ENCODE data around the gene LTV1.

GRCh38 chr6:143836150-143836549, 7.0 kb upstream of the LTV1 start:
- TF ChIP-seq, protein P1, sequence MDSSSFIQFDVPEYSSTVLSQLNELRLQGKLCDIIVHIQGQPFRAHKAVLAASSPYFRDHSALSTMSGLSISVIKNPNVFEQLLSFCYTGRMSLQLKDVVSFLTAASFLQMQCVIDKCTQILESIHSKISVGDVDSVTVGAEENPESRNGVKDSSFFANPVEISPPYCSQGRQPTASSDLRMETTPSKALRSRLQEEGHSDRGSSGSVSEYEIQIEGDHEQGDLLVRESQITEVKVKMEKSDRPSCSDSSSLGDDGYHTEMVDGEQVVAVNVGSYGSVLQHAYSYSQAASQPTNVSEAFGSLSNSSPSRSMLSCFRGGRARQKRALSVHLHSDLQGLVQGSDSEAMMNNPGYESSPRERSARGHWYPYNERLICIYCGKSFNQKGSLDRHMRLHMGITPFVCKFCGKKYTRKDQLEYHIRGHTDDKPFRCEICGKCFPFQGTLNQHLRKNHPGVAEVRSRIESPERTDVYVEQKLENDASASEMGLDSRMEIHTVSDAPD (CRISPR knock-in tag; IDR thresholded peaks at IDR 0.05): no peak
- TF ChIP-seq ZNF184 (CRISPR knock-in tag; IDR thresholded peaks at IDR 0.05) (no peak), HOMEZ (CRISPR knock-in tag; IDR thresholded peaks at IDR 0.05) (no peak), ZBTB7A (IDR thresholded peaks at IDR 0.05; ENCODE audit: borderline replicate concordance, control insufficient read depth, low read depth, low read length) (no peak), TCF7L2 (IDR thresholded peaks at IDR 0.05; ENCODE audit: low read depth, low read length) (no peak), CREM (IDR thresholded peaks at IDR 0.05; ENCODE audit: low read depth) (no peak), HDAC8 (tag; IDR thresholded peaks at IDR 0.05) (no peak), BRF1 (IDR thresholded peaks at IDR 0.05; ENCODE audit: borderline replicate concordance, extremely low read depth, insufficient read length) (no peak), SNIP1 (IDR thresholded peaks at IDR 0.05; ENCODE audit: low read depth) (no peak)
- TF ChIP-seq, protein P2, sequence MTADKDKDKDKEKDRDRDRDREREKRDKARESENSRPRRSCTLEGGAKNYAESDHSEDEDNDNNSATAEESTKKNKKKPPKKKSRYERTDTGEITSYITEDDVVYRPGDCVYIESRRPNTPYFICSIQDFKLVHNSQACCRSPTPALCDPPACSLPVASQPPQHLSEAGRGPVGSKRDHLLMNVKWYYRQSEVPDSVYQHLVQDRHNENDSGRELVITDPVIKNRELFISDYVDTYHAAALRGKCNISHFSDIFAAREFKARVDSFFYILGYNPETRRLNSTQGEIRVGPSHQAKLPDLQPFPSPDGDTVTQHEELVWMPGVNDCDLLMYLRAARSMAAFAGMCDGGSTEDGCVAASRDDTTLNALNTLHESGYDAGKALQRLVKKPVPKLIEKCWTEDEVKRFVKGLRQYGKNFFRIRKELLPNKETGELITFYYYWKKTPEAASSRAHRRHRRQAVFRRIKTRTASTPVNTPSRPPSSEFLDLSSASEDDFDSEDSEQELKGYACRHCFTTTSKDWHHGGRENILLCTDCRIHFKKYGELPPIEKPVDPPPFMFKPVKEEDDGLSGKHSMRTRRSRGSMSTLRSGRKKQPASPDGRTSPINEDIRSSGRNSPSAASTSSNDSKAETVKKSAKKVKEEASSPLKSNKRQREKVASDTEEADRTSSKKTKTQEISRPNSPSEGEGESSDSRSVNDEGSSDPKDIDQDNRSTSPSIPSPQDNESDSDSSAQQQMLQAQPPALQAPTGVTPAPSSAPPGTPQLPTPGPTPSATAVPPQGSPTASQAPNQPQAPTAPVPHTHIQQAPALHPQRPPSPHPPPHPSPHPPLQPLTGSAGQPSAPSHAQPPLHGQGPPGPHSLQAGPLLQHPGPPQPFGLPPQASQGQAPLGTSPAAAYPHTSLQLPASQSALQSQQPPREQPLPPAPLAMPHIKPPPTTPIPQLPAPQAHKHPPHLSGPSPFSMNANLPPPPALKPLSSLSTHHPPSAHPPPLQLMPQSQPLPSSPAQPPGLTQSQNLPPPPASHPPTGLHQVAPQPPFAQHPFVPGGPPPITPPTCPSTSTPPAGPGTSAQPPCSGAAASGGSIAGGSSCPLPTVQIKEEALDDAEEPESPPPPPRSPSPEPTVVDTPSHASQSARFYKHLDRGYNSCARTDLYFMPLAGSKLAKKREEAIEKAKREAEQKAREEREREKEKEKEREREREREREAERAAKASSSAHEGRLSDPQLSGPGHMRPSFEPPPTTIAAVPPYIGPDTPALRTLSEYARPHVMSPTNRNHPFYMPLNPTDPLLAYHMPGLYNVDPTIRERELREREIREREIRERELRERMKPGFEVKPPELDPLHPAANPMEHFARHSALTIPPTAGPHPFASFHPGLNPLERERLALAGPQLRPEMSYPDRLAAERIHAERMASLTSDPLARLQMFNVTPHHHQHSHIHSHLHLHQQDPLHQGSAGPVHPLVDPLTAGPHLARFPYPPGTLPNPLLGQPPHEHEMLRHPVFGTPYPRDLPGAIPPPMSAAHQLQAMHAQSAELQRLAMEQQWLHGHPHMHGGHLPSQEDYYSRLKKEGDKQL (CRISPR knock-in tag; IDR thresholded peaks at IDR 0.05; ENCODE audit: borderline replicate concordance): no peak
- TF ChIP-seq, protein P3, sequence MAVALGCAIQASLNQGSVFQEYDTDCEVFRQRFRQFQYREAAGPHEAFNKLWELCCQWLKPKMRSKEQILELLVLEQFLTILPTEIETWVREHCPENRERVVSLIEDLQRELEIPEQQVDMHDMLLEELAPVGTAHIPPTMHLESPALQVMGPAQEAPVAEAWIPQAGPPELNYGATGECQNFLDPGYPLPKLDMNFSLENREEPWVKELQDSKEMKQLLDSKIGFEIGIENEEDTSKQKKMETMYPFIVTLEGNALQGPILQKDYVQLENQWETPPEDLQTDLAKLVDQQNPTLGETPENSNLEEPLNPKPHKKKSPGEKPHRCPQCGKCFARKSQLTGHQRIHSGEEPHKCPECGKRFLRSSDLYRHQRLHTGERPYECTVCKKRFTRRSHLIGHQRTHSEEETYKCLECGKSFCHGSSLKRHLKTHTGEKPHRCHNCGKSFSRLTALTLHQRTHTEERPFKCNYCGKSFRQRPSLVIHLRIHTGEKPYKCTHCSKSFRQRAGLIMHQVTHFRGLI (CRISPR knock-in tag; IDR thresholded peaks at IDR 0.05): no peak
